OCI-LY1 (cell line): ENCODE measurements around the gene ARHGEF39.

Experiments
- H2AFZ ChIP-seq: fragments of 200-600 bp; sonication (generic), shearing (Covaris generic); 2 replicates; pipeline ENCODE4 v1.6.0; 2014; ENCODE audit warnings: antibody characterized with exemption, mild to moderate bottlenecking, low read length
- H3F3A ChIP-seq: fragments of 200-600 bp; sonication (generic), shearing (Covaris generic); 2 replicates; pipeline ENCODE4 v1.6.0; 2014; ENCODE audit warnings: mild to moderate bottlenecking, antibody characterized with exemption, low read length, moderate library complexity; ENCODE audit not compliant: insufficient read depth
- H3K27ac ChIP-seq: fragments of 200-600 bp; sonication (generic); 2 replicates; pipeline ENCODE4 v1.5.1; 2014; ENCODE audit warnings: low read length, mixed run types, mild to moderate bottlenecking, low read depth; ENCODE audit not compliant: poor library complexity, severe bottlenecking
- H3K27me3 ChIP-seq: fragments of 200-600 bp; sonication (generic); 2 replicates; pipeline ENCODE4 v1.6.0; 2014; ENCODE audit warnings: antibody characterized with exemption, mild to moderate bottlenecking, low read length, moderate library complexity; ENCODE audit not compliant: insufficient read depth
- H3K36me3 ChIP-seq: fragments of 200-600 bp; sonication (generic); 2 replicates; pipeline ENCODE4 v1.6.1; 2014; ENCODE audit warnings: mild to moderate bottlenecking, antibody characterized with exemption, low read length, moderate library complexity, mixed read lengths; ENCODE audit not compliant: insufficient read depth
- H3K4me1 ChIP-seq: fragments of 200-600 bp; sonication (generic); 2 replicates; pipeline ENCODE4 v1.5.1; 2014; ENCODE audit warnings: mild to moderate bottlenecking, low read length, moderate library complexity; ENCODE audit not compliant: insufficient read depth, severe bottlenecking
- H3K4me2 ChIP-seq: fragments of 200-600 bp; sonication (generic), shearing (Covaris generic); 2 replicates; pipeline ENCODE4 v1.6.1; 2014; ENCODE audit warnings: low read length
- H3K4me3 ChIP-seq: fragments of 200-600 bp; sonication (generic); 2 replicates; pipeline ENCODE4 v1.5.1; 2014; ENCODE audit warnings: low read length, low read depth, mild to moderate bottlenecking, mixed read lengths; ENCODE audit not compliant: poor library complexity, severe bottlenecking
- H3K79me2 ChIP-seq: fragments of 200-600 bp; shearing (Covaris generic); 2 replicates; pipeline ENCODE4 v1.6.1; 2016; ENCODE audit warnings: mixed run types, low read length, mixed read lengths; ENCODE audit not compliant: insufficient read depth
- H3K9ac ChIP-seq: fragments of 200-600 bp; sonication (generic), shearing (Covaris generic); 2 replicates; pipeline ENCODE4 v1.6.1; 2014; ENCODE audit warnings: mild to moderate bottlenecking, low read length, mixed read lengths
- H3K9me2 ChIP-seq: fragments of 200-600 bp; sonication (generic), shearing (Covaris generic); 2 replicates; pipeline ENCODE4 v1.6.1; 2014; ENCODE audit warnings: low read depth, mild to moderate bottlenecking, low read length, mixed read lengths
- H3K9me3 ChIP-seq: fragments of 200-600 bp; shearing (Covaris generic); 2 replicates; pipeline ENCODE4 v1.6.1; 2014; ENCODE audit warnings: low read length, mixed read lengths
- H4K20me1 ChIP-seq: fragments of 200-600 bp; sonication (generic), shearing (Covaris generic); 2 replicates; pipeline ENCODE4 v1.6.0; 2016; ENCODE audit warnings: mild to moderate bottlenecking, low read length; ENCODE audit not compliant: insufficient read depth
- EZH2 ChIP-seq: fragments of 200-600 bp; sonication (generic), shearing (Covaris generic); IDR thresholded peaks from 2 replicates; pipeline ENCODE4 v1.8.0; 2017; ENCODE audit warnings: borderline replicate concordance, mixed run types, mild to moderate bottlenecking, antibody characterized with exemption, low read length, moderate library complexity, mixed read lengths
- TF ChIP-seq, protein P1 (sequence below): fragments of 200-600 bp; sonication (generic), shearing (Covaris generic); IDR thresholded peaks from 2 replicates; pipeline ENCODE4 v1.5.1; 2017; ENCODE audit warnings: mild to moderate bottlenecking, antibody characterized with exemption, low read length, moderate library complexity, mixed read lengths

Gene ARHGEF39

DNA sequence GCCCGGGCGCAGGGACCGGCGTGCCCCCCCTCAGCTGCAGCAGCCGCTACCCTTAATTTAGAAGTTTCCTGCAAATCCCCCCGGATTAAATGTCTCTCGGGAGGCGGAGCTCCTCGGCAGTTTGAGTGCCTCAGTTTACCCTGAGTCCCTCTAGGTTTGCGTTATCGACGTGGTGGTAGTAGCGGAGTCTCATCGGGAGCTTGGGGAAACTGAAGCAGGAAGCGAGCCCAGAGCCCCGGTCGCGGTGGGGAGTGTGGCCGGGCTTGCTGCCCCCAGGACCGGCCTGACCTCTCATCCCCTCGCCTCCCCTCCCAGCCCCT, 25.3 kb upstream of the ARHGEF39 start:
- Histone ChIP-seq H2AFZ (no peak overlapping the region), H3K4me2 (peak overlapping the region; percentile 81), H3K36me3 (no peaks in the 10 kb centered on the region), H3K4me3 (peak overlapping the region; percentile 66), H3K79me2 (no peaks in the 10 kb centered on the region), H4K20me1 (no peaks in the 10 kb centered on the region), H3K9ac (peak overlapping the region; percentile 63), H3K9me2 (no peaks in the 10 kb centered on the region), H3K27ac (no peak overlapping the region), H3K9me3 (no peaks in the 10 kb centered on the region), H3F3A (0 out of 2 replicates have a peak, but pooled peaks cover 3% of the 10 kb centered on the region), H3K27me3 (no peaks in the 10 kb centered on the region; the same call in 1 of the 2 replicates), H3K4me1 (peaks cover 37% of the 10 kb centered on the region)
- TF ChIP-seq, protein P1, sequence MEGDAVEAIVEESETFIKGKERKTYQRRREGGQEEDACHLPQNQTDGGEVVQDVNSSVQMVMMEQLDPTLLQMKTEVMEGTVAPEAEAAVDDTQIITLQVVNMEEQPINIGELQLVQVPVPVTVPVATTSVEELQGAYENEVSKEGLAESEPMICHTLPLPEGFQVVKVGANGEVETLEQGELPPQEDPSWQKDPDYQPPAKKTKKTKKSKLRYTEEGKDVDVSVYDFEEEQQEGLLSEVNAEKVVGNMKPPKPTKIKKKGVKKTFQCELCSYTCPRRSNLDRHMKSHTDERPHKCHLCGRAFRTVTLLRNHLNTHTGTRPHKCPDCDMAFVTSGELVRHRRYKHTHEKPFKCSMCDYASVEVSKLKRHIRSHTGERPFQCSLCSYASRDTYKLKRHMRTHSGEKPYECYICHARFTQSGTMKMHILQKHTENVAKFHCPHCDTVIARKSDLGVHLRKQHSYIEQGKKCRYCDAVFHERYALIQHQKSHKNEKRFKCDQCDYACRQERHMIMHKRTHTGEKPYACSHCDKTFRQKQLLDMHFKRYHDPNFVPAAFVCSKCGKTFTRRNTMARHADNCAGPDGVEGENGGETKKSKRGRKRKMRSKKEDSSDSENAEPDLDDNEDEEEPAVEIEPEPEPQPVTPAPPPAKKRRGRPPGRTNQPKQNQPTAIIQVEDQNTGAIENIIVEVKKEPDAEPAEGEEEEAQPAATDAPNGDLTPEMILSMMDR, result no peak
- no peak for TF ChIP-seq EZH2

DNA sequence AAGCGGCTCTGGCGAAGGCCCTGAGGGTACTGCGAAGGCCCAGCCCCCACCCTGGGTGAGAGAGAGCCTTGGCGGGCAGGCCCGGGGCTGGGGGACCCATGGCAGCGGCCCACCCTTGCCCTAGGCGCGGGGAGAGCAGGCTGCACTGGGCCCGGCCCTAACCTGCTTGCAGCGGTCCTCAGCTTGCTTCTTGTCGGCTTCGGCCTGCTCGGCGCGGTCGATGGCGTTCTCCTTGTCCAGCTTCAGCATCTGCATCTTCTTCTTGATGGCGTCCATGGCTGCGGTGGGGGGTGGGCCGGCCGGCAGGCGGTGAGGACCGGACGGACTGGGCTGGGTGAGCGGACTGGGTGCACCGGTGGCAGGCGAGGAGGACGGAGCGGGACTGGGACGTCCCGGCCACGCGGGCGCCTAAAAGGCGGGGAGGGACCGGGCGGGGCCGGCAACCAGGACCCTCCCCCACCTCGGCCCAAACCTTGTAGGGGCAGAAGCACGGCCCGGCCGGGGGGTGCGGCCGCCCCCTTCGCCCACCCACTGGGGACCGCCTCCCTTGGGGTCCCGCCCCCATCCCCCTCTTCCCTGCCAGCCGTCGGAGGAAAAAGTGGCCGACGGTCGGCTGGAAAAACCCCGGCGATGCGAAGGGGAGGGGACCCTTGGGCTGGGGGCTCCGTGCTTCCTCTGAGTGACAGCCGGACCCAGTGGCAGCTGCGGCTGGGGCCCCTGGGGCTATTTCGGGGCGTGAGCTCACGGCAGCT, 24.7 kb upstream of the ARHGEF39 start, which contains the start of gene TPM2:
TPM2 (minus strand) TSS at position 384 of the 752 bp plus-strand sequence; CDS start at position 276, 108 bp downstream.
- H3K4me2 ChIP-seq, result peak within 1 kb of the TSS; percentile 81
- no peak within 1 kb of the TSS for H3K27ac ChIP-seq
- peak within 1 kb of the TSS; percentile 63 for H3K9ac ChIP-seq
- H3K4me3 ChIP-seq, result peak within 1 kb of the TSS; percentile 66
- H4K20me1 ChIP-seq, result no peaks in the 10 kb centered on the region
- no peak for TF ChIP-seq EZH2
- TF ChIP-seq, protein P1, result no peak
- no peaks in the 10 kb centered on the region; the same call in 1 of the 2 replicates for H3K27me3 ChIP-seq
- peaks cover 37% of the 10 kb centered on the region for H3K4me1 ChIP-seq
- H2AFZ ChIP-seq, result no peak within 1 kb of the TSS
- H3K79me2 ChIP-seq, result no peaks in the 10 kb centered on the region
- no peaks in the 10 kb centered on the region for H3K36me3 ChIP-seq
- H3K9me2 ChIP-seq, result no peaks in the 10 kb centered on the region
- H3F3A ChIP-seq, result 0 out of 2 replicates have a peak, but pooled peaks cover 3% of the 10 kb centered on the region
- no peaks in the 10 kb centered on the region for H3K9me3 ChIP-seq

DNA sequence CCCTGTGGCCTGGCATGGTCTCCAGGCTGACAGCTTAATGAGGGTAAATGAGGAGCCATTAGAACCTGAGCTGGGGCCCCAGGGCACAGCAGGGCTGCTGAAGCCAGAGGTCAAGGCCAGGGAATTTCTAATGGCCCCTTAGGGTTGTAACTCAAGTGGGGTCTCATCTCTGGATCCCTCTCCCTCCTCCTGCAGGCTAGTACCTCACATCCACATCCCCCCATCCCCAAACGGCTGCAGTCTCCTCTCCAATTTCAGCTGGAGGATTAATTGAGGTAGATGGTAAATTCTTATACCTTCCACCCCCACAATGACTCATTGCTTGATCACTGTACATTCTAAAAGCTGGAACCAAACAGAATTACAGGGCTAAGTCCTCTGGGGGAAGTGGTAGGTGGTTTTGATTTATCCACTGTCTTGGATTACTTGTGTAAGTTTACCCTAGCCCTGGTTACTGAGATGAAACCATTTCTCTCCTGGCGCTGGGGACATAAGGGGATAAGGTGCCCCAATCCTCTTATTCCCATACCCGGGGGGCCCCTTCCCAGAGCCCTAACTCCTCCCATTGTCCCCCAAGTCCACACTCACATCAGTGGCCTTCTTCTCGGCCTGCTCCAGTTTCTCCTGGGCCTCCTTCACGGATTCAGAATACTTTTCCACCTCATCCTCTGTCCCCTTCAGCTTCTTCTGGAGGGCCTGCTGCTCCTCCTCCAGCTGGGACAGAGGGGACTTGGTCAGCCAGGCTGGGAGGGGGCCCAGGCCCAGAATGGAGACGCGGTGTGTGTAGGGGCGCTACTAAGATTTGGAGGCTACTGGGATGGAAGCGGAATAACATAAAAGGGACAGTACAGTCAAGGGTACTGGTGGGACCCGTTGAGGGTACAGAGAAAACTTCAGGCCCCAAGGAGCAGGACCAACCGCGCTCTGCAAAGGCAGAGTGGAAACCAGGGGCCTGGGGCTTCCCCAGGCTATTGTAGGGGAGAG, 23.9 kb upstream of the ARHGEF39 start:
- H4K20me1 ChIP-seq, result no peaks in the 10 kb centered on the region
- 0 out of 2 replicates have a peak, but pooled peaks cover 3% of the 10 kb centered on the region for H3F3A ChIP-seq
- H3K79me2 ChIP-seq, result no peaks in the 10 kb centered on the region
- H3K9ac ChIP-seq, result peak overlapping the region; percentile 5; the same call in 1 of the 2 replicates
- no peaks in the 10 kb centered on the region; the same call in 1 of the 2 replicates for H3K27me3 ChIP-seq
- H3K9me2 ChIP-seq, result no peaks in the 10 kb centered on the region
- TF ChIP-seq EZH2, result no peak
- TF ChIP-seq, protein P1, result no peak
- no peaks in the 10 kb centered on the region for H3K36me3 ChIP-seq
- H3K4me3 ChIP-seq, result peak overlapping the region; percentile 66
- no peak overlapping the region for H2AFZ ChIP-seq
- no peaks in the 10 kb centered on the region for H3K9me3 ChIP-seq
- peak overlapping the region; percentile 81 for H3K4me2 ChIP-seq
- H3K4me1 ChIP-seq, result peaks cover 37% of the 10 kb centered on the region
- no peak overlapping the region for H3K27ac ChIP-seq
